A673 (cell line): ENCODE results near the gene GRIP1. TPM values are rescaled to one million over a fixed set of nuclear protein-coding genes. Genes with fewer than 3 reads are reported as not detected.

Experiments used
- BruUV-seq: library from RNA; stranded (reverse); fragments of 400-500 nt; replicated peaks from 2 replicates; lab custom pipeline; 2021; lab: Mats Ljungman, UMichigan
- CTCF ChIA-PET: fragments of 300-600 bp; sonication (Branson Sonifier 250); formaldehyde crosslinking; loops from one replicate; lab custom pipeline; 2022; ENCODE audit warnings: antibody characterized with exemption; lab: Charles Lee
- POLR2A ChIA-PET: fragments of 300-600 bp; sonication (Branson Sonifier 250); formaldehyde crosslinking; loops from one replicate; lab custom pipeline; 2022; ENCODE audit warnings: antibody characterized with exemption; ENCODE audit not compliant: low non-redundant PET; lab: Charles Lee
- DNase-seq: peaks from one replicate; pipeline ENCODE4 v3.0.0-alpha.2; 2015; ENCODE audit warnings: low spot score
- H3K27ac ChIP-seq: fragments of 200-600 bp; sonication (generic); 2 replicates; pipeline ENCODE4 v1.5.1; 2016; ENCODE audit warnings: mixed run types, low read depth, mild to moderate bottlenecking, mixed read lengths, antibody characterized with exemption, low read length; ENCODE audit not compliant: poor library complexity, severe bottlenecking
- H3K27me3 ChIP-seq: fragments of 200-600 bp; sonication (generic); replicated peaks from 2 replicates; pipeline ENCODE4 v1.6.1; 2017; ENCODE audit warnings: mixed run types, low read depth, mild to moderate bottlenecking, mixed read lengths, antibody characterized with exemption, low read length; ENCODE audit not compliant: insufficient read depth, poor library complexity
- H3K36me3 ChIP-seq: fragments of 200-600 bp; sonication (generic); 2 replicates; pipeline ENCODE4 v1.6.1; 2016; ENCODE audit warnings: mixed run types, mild to moderate bottlenecking, mixed read lengths, antibody characterized with exemption, low read length; ENCODE audit not compliant: insufficient read depth, poor library complexity, severe bottlenecking
- H3K4me1 ChIP-seq: fragments of 200-600 bp; sonication (generic); 2 replicates; pipeline ENCODE4 v1.6.1; 2017; ENCODE audit warnings: mixed run types, mild to moderate bottlenecking, mixed read lengths, antibody characterized with exemption, low read length; ENCODE audit not compliant: insufficient read depth, poor library complexity, severe bottlenecking
- H3K4me3 ChIP-seq: fragments of 200-600 bp; sonication (generic); 2 replicates; pipeline ENCODE4 v1.5.1; 2016; ENCODE audit warnings: low read depth, mixed run types, mild to moderate bottlenecking, mixed read lengths, low read length; ENCODE audit not compliant: poor library complexity, severe bottlenecking
- H3K9me3 ChIP-seq: fragments of 200-600 bp; sonication (generic); 2 replicates; pipeline ENCODE4 v1.6.1; 2016; ENCODE audit warnings: mixed run types, low read depth, mild to moderate bottlenecking, mixed read lengths, antibody characterized with exemption, low read length; ENCODE audit not compliant: poor library complexity, severe bottlenecking
- CTCF ChIP-seq: fragments of 300-800, 200-600 bp; sonication (generic); conservative IDR thresholded peaks from 2 replicates; pipeline ENCODE4 v1.5.1; 2017; ENCODE audit warnings: low read depth, mild to moderate bottlenecking, antibody characterized with exemption, low read length, moderate library complexity, mixed read lengths
- EZH2 ChIP-seq: fragments of 200-600 bp; sonication (generic); IDR thresholded peaks from 2 replicates; pipeline ENCODE4 v1.6.1; 2017; ENCODE audit warnings: borderline replicate concordance, low read depth, mild to moderate bottlenecking, mixed read lengths, antibody characterized with exemption, low read length; ENCODE audit not compliant: poor library complexity, severe bottlenecking
- intact Hi-C: fragments of 100-400 bp; cut with micrococcal nuclease; formaldehyde crosslinking; loops from one replicate; pipeline ENCODE4 v1.10.0; 2022; ENCODE audit not compliant: unreplicated experiment
- total RNA-seq: library from RNA; stranded (reverse); gene quantifications from 2 replicates; pipeline ENCODE4 v1.2.3, GENCODE V29; 2021

The GRIP1 gene
- total RNA-seq, 1 experiment from 2014 or later: 3.6 TPM

DNA sequence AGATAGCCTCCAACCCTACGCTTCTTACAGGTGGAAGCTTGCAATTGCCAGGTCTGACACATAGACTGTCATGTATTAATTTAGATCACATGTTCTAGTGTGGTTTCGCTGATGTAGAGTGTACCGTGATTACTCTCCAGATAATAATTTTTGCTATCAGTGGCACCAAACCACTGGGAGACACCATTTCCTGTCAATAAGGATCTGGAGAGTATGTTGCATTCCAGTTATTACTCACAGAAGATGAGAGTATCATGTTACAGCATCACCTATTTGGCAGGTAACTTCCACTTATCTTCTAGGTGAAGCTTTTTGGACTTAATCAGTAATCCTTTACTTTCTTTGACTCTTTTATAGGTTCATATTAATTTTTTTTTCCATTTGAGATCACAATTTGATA lies 229.3 kb downstream of the GRIP1 start:
- Histone ChIP-seq H3K27me3 (peaks cover 38% of the 10 kb centered on the region), H3K9me3 (no peaks in the 10 kb centered on the region), H3K36me3 (no peaks in the 10 kb centered on the region), H3K4me3 (no peak overlapping the region), H3K4me1 (no peaks in the 10 kb centered on the region), H3K27ac (no peak overlapping the region)
- TF ChIP-seq EZH2 (no peak), CTCF (no peak)
- DNase-seq: no peak
- CTCF ChIA-PET: no interaction called here
- BruUV-seq: no TSS peak
- intact Hi-C loops: no loop called here
- POLR2A ChIA-PET: no interaction called here

DNA sequence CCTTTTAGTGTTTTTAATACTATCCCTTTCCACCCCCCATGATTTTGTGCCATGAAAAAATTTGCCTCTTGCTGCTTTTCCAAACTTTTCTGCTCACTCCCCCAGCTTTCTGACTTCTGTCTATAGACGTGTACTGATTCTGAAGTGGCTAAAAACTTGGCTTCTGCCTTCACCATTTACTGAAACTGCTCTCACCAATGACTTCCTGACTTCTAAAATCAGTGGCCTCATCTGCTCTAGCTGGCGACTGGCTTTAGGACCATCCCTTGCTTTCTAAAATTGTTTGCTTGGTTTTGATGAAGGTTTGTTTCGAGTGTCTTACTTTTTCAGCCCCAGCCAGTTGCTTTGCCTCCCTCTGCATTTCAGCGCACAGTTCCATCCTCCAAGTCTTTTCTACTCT lies 231.2 kb downstream of the GRIP1 start:
- no peak overlapping the region for H3K4me3 ChIP-seq
- TF ChIP-seq EZH2 (no peak), CTCF (no peak)
- no peak overlapping the region for H3K27ac ChIP-seq
- H3K27me3 ChIP-seq: peaks cover 25% of the 10 kb centered on the region
- no peaks in the 10 kb centered on the region for H3K4me1 ChIP-seq
- intact Hi-C loops: no loop called here
- ChIA-PET CTCF (no interaction called here), POLR2A (no interaction called here)
- BruUV-seq: no TSS peak
- no peak for DNase-seq
- H3K9me3 ChIP-seq: no peaks in the 10 kb centered on the region
- H3K36me3 ChIP-seq: no peaks in the 10 kb centered on the region

DNA sequence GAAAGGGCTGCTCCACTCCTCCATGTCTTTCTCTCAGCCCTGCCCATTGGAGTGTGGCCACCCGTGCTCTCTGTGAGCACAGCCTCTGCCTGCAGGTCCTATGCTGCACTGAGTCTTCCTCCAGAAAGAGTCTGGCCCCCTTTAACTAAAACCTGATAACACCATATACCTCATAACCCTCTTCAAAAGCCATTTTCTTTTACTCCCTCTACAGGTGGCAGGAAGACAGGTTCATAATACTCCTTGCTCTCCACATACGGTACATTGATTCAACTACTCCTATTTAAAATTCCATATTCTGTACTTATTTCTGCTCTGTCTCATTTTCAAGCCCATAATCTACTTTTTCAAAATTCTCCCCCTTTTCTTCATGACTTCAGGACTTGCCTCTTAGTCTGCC lies 232.6 kb downstream of the GRIP1 start:
- H3K27me3 ChIP-seq: peaks cover 25% of the 10 kb centered on the region
- no peak overlapping the region for H3K4me3 ChIP-seq
- no TSS peak for BruUV-seq
- TF ChIP-seq CTCF (no peak), EZH2 (no peak)
- no peak for DNase-seq
- H3K9me3 ChIP-seq: no peaks in the 10 kb centered on the region
- H3K27ac ChIP-seq: no peak overlapping the region
- no peaks in the 10 kb centered on the region for H3K36me3 ChIP-seq
- ChIA-PET POLR2A (no interaction called here), CTCF (no interaction called here)
- no peaks in the 10 kb centered on the region for H3K4me1 ChIP-seq
- intact Hi-C loops: no loop called here
